GM19043 (cell line): ENCODE data around the gene TOMM40.
"Not testable (repeated sequence)": the region's sequence is repeated elsewhere in the genome, so short reads cannot be mapped to it uniquely, and the experiment has no call there.

Source experiments
- ATAC-seq: cut with Tn5 transposase; IDR thresholded peaks from one replicate; pipeline ENCODE4 v1.9.1; 2021; ENCODE audit warnings: low read depth; ENCODE audit not compliant: unreplicated experiment

Gene TOMM40

GRCh38 chr19:44891016-44891882 lies at the start of gene TOMM40:
TOMM40 (plus strand) TSS chr19:44891254; CDS start chr19:44891416, 162 bp downstream.
- peak; percentile 1 for ATAC-seq

- ATAC-seq: no peak
These were observed 45.8 kb upstream of the TOMM40 start for GRCh38 chr19:44845286-44845611.

- no peak for ATAC-seq
These were observed 45.2 kb upstream of the TOMM40 start, which contains the start of gene NECTIN2 for GRCh38 chr19:44845612-44846454. NECTIN2 (plus strand) TSS chr19:44846297; CDS start chr19:44846526, 229 bp downstream.

DNA sequence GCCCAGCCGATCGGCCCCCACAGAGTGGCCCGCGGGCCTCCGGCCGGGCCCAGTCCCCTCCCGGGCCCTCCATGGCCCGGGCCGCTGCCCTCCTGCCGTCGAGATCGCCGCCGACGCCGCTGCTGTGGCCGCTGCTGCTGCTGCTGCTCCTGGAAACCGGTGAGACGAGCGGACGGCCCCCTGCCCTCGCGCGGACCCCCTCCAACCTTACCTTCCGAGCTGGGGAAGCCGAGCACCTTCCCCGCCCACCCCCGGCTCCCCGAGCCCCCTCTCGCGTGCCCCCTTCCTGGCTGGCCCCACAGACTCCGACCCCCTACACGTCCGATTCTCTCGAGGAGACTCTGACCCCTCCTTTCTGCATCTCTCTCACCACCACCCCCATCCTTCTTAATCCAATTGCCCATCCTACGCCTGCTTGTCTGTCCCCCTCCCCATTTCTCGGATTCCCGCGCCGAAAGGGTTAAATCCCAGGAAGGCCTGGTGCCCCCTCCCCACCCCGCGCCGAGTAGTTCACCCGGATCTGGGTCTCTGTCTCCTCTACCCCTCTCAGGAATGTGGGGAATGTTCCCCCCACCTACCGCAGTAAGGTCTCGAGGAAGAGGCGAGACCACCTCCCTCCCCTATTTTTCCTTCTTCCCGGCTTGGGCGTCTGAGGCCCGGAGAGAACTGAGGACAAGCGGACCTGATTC lies 44.5 kb upstream of the TOMM40 start:
- no peak for ATAC-seq

DNA sequence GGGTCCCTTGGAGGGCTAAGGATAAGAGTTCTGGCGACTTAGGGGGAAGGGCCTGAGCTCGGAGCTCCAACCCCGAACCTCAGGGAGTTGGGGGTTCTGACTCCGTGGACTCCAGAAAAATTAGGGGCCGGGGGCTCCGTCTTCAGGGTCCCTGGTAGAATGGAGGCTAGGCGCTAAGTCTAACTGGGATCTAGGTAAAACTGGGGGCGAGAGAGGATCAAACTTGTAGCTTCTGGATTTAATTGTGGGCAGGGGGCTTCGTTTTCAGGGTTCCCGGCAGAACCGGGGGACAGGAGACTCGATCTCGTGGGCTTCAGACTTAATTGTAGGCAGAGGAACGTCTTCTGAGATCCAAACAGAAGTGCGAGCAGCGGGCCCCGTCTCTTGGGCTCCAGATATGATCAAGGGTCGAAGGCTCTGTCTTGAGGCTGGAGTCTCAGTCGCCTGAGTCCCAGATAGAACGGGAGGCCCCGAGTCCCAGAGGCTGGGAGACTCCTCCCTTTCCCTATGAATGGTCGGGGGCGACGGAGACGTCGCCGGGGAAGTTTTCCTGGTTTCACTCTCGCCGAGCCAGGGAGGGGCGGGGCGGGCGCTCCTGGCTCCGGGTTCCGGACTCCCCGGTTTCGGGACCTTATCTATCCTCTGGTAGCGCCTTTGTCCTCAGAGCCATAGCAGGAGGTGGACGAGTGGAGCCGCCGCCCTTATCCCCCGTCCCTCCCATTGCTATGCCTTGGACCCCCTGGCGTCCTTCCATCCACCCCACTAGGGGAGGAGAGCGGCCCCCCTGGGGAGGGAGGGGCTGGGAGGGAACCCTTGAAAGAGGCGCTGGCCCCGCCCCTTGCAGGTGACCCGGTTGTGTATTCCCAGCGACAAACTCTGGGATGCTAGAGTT lies 43.7 kb upstream of the TOMM40 start:
- ATAC-seq: no peak

DNA sequence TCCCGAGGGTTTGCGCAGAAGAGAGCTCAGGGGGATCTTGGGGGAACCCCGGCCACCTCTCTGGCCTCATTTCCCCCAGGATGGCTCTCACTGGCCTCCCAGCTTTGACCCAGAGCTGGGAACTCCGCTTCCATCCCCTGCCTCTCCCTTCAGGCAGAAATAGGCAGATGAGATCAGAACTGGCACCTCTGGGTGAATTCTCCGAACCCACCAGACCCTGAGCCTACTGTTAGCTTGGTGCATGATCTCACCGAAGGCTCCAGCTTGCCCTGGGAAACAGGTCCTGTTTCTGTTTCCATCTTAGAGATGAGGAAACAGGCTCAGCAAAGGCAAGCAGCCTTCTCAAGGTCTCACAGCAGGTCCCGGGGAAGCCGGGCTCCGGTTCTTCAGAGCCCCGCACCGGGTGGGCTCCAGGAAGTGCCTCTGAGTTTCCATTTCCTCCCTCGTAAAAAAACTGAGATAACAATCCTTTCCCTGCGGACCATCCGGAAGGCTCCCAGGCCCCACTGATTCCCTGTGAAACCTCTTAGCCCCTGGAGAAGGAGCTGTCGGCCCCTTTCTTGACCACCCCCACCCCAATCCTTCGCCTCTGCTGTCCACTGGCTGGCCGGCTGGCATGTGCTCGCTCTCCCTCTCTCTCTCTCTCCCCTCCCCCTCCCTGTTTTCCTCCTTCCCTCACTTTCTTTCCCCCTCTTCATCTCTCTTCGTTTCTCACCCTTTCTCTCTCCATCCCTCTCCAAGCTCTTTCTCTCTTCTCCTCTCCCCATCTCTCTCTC lies 42.8 kb upstream of the TOMM40 start:
- no peak for ATAC-seq

GRCh38 chr19:44848812-44849447 lies 42.1 kb upstream of the TOMM40 start:
- no peak for ATAC-seq

DNA sequence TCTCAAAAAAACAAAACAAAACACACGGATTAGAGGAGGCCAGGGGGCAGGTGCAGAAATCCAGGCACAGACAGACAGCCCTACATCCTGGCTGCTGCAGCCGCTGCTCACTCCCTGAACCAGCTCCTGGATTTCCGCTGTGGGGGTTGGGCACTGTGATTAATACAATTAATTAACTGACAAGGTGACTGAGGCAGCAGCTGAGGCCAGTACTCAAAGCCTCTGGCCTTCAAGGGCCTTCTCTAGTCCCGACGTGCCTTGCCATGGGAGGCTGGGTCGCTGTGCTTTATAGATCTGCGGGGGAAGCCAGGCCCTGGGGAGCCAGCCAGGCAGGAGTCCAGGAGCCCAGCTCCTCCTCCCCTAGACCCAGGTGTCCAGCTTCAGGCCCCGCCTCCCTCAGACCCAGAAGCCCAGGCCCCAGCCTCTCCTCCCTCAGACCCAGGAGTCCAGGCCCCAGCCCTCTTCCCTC lies 40.4 kb upstream of the TOMM40 start:
- ATAC-seq: no peak

- no peak for ATAC-seq
These were observed 39.6 kb upstream of the TOMM40 start for GRCh38 chr19:44851427-44851826.

GRCh38 chr19:44855606-44856005 lies 35.4 kb upstream of the TOMM40 start:
- ATAC-seq: no peak

DNA sequence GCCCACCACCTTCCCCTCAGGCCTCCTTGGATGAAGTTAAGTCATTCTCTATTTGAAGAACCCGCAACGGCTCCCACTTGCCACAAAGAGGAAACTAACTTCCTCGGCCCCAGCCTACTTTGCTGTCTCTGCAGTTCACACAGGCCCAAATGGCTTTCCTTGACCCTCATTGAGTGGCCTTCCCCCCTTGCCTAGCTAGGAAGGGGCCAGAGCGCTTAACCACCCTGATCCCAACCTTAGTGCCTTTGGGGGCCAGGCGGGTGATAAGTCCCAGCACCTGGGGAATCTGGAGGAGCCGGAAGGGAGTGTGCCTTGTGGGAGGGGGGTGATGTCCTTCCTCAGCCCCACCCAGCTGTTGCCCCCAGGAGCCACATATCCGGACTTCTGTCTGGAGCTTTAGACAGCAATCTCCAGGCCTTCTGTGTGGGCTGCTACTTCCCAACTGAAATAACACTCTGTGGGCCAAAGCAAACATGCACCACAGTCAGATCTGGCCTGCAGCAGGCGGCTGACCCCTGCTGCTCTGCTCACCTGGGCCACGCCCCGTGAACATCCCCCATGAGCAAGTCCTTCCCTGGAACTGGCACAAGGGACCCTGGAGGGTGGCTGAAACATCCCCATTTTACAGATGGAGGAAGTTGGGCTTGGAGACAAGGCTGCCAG lies 34.5 kb upstream of the TOMM40 start:
- no peak for ATAC-seq

DNA sequence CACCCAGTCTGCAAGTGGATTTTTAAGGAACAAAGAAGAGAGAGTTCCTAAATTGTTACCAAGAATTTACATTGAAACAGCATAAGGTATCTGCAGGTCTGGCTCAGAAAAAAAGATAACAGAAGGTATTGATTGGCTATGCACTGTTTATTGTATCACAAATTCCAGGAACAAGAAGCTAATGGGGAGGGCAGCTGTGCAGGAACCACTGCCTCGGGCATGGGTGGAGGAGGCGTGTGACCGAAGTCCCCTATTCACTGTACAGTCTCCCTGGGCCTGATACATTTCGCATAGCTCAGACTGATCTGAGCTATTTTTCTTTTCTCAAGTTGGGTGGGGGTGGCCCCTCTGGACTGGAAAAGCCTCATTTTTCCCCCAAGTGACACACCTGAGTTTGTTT lies 33.2 kb upstream of the TOMM40 start:
- no peak for ATAC-seq

- not testable (repeated sequence) for ATAC-seq
These were observed 29.5 kb upstream of the TOMM40 start for GRCh38 chr19:44861576-44861975.

DNA sequence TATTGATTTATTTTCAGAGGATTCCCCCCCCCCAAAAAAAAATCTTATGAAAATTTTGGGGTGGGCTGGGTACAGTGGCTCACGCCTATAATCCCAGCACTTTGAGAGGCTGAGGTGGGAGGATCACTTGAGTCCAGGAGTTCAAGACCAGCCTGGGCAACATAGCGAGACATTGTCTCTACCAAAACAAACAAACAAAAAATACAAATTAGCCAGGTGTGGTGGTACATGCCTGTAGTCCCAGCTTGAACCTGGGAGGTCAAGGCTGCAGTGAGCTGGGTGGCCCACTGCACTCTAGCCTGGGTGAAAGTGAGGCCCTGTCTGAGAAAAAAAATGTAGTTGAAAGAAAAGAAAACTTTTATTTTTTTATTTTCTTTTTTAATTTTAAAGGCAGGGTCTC lies 27.1 kb upstream of the TOMM40 start:
- ATAC-seq: no peak

DNA sequence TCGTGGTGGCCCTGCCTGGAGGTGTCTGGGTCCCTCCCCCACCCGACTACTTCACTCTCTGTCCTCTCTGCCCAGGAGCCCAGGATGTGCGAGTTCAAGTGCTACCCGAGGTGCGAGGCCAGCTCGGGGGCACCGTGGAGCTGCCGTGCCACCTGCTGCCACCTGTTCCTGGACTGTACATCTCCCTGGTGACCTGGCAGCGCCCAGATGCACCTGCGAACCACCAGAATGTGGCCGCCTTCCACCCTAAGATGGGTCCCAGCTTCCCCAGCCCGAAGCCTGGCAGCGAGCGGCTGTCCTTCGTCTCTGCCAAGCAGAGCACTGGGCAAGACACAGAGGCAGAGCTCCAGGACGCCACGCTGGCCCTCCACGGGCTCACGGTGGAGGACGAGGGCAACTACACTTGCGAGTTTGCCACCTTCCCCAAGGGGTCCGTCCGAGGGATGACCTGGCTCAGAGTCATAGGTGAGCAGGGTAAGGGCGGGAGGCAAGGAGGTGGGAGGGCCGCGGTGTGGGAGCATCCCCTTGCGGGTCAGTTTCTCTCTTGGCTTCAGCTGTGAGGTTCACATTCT lies 25.8 kb upstream of the TOMM40 start:
- ATAC-seq: no peak

DNA sequence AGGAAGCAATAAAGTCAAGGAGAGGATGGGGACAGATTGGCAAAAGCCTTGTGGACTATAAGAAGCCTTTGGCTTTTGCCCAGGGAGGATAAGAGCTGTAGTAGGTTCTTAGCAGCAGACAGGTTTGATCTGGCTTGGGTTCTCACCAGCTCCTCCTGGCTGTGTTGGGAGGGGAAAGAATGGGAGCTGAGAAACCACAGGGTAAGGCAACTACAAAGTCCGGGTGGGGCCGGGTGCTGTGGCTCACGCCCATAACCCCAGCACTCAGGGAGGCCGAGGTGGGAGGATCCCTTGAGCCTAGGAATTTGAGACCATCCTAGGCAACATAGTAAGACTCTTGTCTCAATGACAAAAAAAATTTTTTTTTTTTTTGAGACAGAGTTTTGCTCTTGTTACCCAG lies 24.4 kb upstream of the TOMM40 start:
- no peak for ATAC-seq

GRCh38 chr19:44867578-44867977 lies 23.5 kb upstream of the TOMM40 start:
- ATAC-seq: no peak
